WI38 (cell line): Measurements from ENCODE around the gene ASPDH.

Experiments
- H3K4me3 ChIP-seq: 2 replicates; pipeline ENCODE4 v1.5.1; 2011; ENCODE audit warnings: low read depth, mild to moderate bottlenecking, control low read depth, low read length
- CTCF ChIP-seq: IDR thresholded peaks from 2 replicates; pipeline ENCODE4 v1.5.1; 2012; ENCODE audit warnings: low read depth, mild to moderate bottlenecking, control low read depth, low read length

The ASPDH gene

GRCh38 chr19:50488389-50489194, 25.1 kb downstream of the ASPDH start:
- no peak for TF ChIP-seq CTCF

DNA sequence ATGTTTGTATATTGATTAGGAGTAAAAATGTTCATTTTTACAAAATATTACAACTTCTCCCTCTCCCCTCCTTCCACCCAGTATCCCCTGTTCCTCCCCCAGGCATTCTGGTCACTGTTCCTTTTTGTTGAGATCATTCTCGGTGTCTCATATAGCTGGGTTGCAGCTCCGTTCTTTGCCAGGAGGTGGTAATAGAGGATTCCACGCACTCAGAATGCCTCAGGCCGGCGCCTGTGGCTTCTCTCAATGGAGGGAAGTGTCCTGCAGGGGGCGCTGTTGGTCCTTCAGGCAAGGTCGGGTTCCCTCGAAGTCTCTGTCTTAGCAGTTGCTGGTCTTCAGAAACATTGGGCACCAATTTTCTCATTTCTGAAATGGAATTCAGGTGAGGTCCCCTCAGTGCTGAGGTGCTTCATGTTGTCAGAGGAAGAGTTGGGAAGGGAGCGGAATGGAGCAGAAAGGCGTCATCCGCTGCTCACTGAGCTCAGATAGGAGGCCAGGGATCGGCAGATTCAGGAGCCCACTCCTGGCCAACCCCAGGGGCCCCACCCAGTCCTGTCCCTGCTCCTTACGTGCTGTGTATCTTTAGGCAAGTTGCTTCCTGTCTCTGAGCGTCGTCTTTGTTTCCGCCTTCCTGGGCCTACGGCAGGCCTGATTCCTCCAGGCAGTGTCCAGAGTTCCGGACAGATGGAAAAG, 26.7 kb downstream of the ASPDH start:
- H3K4me3 ChIP-seq = no peak overlapping the region
- peak; percentile 17; the same call in 1 of the 2 replicates for TF ChIP-seq CTCF

More at GRCh38 chr19:50488389-50489194, 25.1 kb downstream of the ASPDH start:
- no peak overlapping the region for H3K4me3 ChIP-seq

- H3K4me3 ChIP-seq = no peak overlapping the region
- TF ChIP-seq CTCF = no peak
Measured at GRCh38 chr19:50485284-50485955, 28.3 kb downstream of the ASPDH start.

DNA sequence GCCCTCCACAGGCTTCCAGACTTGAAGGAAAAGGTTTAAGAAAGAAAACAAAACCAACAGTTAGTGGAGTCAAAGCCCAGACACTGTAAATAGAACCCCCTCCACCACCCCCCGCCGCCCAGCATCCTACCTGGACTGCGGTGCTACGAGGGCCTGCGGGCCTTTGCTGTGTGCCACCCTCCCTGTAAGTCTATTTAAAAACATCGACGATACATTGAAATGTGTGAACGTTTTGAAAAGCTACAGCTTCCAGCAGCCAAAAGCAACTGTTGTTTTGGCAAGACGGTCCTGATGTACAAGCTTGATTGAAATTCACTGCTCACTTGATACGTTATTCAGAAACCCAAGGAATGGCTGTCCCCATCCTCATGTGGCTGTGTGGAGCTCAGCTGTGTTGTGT, 30.8 kb downstream of the ASPDH start:
- TF ChIP-seq CTCF = no peak
- no peak overlapping the region for H3K4me3 ChIP-seq

DNA sequence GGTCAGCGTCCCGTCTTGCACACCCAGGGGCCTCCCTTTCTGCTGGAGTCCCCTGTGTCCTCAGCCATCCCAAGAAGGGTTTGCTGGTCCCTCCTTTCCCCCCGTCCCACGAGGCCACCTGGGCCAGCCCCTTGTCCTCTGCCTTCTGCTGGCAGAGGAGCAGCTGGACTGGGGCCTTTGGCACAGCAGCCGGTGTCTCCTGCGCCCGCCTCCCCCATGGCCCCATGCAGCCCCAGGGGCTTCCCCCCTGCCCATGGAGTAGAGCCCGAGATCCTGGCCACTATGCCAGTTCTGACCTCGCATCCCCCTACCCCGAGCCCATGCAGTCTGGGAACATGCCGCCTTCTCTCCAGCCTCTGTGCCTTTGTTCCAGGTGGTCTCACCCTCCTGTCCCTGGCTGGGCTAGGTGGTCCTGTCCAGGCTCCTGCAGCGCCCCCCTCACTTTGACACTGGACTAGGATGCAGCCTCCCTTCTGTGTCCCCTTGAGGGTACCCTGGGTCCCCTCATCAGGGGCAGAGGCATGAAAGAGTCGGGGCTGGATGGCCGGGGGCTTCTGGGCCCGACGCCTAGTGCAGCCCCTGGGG, 31.4 kb downstream of the ASPDH start:
- H3K4me3 ChIP-seq = no peak overlapping the region
- TF ChIP-seq CTCF = no peak

DNA sequence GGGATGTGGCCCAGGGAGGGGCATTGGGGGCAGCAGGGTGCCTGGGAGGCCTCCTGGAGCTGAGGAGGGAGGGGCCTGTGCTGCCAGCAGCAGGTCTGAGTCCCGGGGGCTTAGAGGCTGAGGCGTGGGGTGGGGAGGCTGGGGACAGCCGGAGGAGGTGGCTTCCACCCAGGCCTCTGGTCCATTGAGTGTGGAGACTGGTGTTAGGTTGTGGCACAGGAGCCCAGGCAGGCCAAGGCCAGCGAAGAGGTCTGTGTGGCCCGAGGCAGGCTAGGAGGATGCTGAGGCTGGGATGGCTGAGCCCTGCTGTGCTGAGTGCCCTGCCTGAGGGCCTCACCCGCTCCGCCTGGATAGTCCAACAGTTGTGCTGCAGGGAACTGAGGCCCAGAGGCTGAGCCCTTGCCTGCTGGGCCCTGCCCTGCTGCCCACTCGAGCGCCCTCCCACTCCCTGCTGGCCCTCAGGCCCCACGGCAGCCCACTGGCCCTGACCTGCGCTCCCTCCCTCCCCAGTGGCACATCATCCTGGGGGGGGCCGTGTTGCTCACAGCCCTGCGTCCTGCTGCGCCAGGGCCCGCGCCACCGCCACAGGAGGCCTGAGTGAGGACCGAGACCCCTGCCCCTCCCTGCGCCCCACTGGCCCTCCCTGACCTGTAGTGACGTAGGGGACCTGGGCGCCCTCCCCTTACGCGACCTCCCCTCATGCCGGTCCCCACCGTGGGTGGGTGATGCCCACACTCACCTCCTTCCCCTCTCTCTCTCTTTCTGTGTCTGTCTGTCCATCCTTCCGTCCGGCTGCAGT, 32.2 kb downstream of the ASPDH start:
- TF ChIP-seq CTCF = no peak
- no peak overlapping the region for H3K4me3 ChIP-seq
